Ishikawa (cell line): ENCODE results near the gene MYO1B.

Experiments
- CEBPB ChIP-seq: IDR thresholded peaks from 2 replicates; pipeline ENCODE4 v1.6.1; 2012
- CREB1 ChIP-seq: IDR thresholded peaks from 2 replicates; pipeline ENCODE4 v1.6.1; 2012; ENCODE audit warnings: low read depth
- EGR1 ChIP-seq: IDR thresholded peaks from 2 replicates; pipeline ENCODE4 v1.6.1; 2012
- EP300 ChIP-seq: IDR thresholded peaks from 2 replicates; pipeline ENCODE4 v1.6.1; 2012; ENCODE audit warnings: borderline replicate concordance
- FOXM1 ChIP-seq: IDR thresholded peaks from 2 replicates; pipeline ENCODE4 v1.6.1; 2012; ENCODE audit warnings: low read depth, borderline replicate concordance
- NFIC ChIP-seq: IDR thresholded peaks from 2 replicates; pipeline ENCODE4 v1.6.1; 2012
- RAD21 ChIP-seq: IDR thresholded peaks from 2 replicates; pipeline ENCODE4 v1.6.1; 2012; ENCODE audit warnings: low read depth
- TAF1 ChIP-seq: IDR thresholded peaks from 2 replicates; pipeline ENCODE4 v1.6.1; 2012; ENCODE audit warnings: low read depth, mild to moderate bottlenecking
- TCF12 ChIP-seq: IDR thresholded peaks from 2 replicates; pipeline ENCODE4 v1.6.1; 2012; ENCODE audit warnings: low read depth
- TEAD4 ChIP-seq: IDR thresholded peaks from 2 replicates; pipeline ENCODE4 v1.6.1; 2012
- USF1 ChIP-seq: IDR thresholded peaks from 2 replicates; pipeline ENCODE4 v1.6.1; 2012
- YY1 ChIP-seq: IDR thresholded peaks from 2 replicates; pipeline ENCODE4 v1.6.1; 2012; ENCODE audit warnings: low read depth
- ZBTB7A ChIP-seq: IDR thresholded peaks from 2 replicates; pipeline ENCODE4 v1.6.1; 2012; ENCODE audit warnings: low read depth
- TF ChIP-seq, protein P1 (sequence below): IDR thresholded peaks from 2 replicates; pipeline ENCODE4 v1.6.1; 2012; ENCODE audit warnings: low read depth, mild to moderate bottlenecking
- TF ChIP-seq, protein P2 (sequence below): IDR thresholded peaks from 2 replicates; pipeline ENCODE4 v1.6.1; 2012

Gene MYO1B

DNA sequence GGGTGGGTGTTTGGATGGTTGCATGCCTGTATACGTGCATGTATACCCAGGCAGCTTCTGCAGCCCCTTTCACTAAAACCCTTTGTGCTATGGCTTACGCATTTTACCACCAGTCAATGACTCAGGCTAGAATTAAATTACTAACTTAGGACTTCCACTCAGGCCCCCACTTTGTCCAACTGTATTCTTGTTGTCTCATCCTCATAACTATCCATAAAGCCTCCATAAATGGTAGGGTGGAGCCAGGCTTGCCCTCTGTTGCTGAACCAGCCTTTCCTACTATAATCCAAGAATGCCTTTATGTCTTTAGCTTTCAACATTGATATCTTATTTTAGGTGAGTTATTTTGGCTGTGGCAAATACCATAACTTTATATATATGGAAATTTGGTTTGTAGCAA lies 119.9 kb downstream of the MYO1B start:
- TF ChIP-seq, protein P1, sequence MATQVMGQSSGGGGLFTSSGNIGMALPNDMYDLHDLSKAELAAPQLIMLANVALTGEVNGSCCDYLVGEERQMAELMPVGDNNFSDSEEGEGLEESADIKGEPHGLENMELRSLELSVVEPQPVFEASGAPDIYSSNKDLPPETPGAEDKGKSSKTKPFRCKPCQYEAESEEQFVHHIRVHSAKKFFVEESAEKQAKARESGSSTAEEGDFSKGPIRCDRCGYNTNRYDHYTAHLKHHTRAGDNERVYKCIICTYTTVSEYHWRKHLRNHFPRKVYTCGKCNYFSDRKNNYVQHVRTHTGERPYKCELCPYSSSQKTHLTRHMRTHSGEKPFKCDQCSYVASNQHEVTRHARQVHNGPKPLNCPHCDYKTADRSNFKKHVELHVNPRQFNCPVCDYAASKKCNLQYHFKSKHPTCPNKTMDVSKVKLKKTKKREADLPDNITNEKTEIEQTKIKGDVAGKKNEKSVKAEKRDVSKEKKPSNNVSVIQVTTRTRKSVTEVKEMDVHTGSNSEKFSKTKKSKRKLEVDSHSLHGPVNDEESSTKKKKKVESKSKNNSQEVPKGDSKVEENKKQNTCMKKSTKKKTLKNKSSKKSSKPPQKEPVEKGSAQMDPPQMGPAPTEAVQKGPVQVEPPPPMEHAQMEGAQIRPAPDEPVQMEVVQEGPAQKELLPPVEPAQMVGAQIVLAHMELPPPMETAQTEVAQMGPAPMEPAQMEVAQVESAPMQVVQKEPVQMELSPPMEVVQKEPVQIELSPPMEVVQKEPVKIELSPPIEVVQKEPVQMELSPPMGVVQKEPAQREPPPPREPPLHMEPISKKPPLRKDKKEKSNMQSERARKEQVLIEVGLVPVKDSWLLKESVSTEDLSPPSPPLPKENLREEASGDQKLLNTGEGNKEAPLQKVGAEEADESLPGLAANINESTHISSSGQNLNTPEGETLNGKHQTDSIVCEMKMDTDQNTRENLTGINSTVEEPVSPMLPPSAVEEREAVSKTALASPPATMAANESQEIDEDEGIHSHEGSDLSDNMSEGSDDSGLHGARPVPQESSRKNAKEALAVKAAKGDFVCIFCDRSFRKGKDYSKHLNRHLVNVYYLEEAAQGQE, result no peak
- TF ChIP-seq EP300 (no peak), TAF1 (no peak), FOXM1 (no peak), RAD21 (no peak), TEAD4 (no peak), CREB1 (no peak), ZBTB7A (no peak), USF1 (no peak), NFIC (no peak), TCF12 (no peak), CEBPB (no peak), YY1 (no peak), EGR1 (no peak)
- TF ChIP-seq, protein P2, sequence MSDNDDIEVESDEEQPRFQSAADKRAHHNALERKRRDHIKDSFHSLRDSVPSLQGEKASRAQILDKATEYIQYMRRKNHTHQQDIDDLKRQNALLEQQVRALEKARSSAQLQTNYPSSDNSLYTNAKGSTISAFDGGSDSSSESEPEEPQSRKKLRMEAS, result no peak

- TF ChIP-seq CEBPB (no peak), USF1 (no peak), YY1 (no peak), NFIC (no peak)
Observed at GRCh38 chr2:191366199-191366598, 121.0 kb downstream of the MYO1B start.

DNA sequence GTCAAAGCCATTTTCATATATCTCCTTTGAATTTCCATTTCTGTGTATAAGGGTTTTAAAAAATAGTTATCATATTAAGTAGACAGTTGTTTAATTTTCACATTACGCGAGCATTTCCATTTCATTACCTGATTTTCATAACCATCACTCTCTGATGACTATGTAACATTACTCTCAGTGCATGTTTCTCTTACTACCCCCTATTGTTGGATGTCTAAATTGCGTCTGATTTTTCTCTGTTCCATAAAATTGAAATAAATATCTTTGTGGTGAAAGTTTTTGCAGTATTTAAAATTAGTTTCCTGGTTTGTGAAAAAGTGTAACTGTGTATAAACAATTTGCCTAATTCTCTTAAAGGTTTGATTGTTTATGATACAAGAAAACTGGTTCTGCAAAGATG lies 123.8 kb downstream of the MYO1B start:
- TF ChIP-seq CEBPB, result no peak

DNA sequence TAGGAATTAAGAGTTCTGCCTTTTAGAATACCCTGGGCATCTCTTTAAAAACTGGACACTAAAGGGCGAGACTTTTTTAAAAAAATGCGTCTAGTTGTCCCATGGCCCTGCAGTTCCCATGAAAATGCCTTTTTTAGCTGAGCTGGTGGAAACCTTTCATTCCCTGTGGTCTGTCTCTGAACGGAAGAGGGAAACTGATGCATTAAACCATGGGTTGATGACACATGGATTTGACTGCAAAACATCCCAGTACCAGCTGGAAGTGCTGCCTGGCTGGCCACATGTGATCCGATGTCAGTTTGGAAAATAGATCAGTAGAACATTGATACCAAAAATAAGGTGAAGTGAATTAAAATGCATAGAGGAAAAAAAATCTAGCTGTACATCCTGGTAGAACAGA lies 129.2 kb downstream of the MYO1B start:
- TF ChIP-seq TEAD4, result no peak
- TF ChIP-seq ZBTB7A, result no peak
- TF ChIP-seq NFIC, result no peak
- no peak for TF ChIP-seq EP300
- no peak for TF ChIP-seq RAD21
- TF ChIP-seq CREB1, result no peak
- TF ChIP-seq, protein P1, result no peak
- TF ChIP-seq TCF12, result no peak
- no peak for TF ChIP-seq EGR1
- no peak for TF ChIP-seq TAF1
- TF ChIP-seq FOXM1, result no peak
- TF ChIP-seq, protein P2, result no peak
- TF ChIP-seq USF1, result no peak
- no peak for TF ChIP-seq YY1
- no peak for TF ChIP-seq CEBPB

GRCh38 chr2:191374939-191375338 lies 129.7 kb downstream of the MYO1B start:
- TF ChIP-seq RAD21, result no peak
- TF ChIP-seq, protein P2, result no peak
- TF ChIP-seq, protein P1, result no peak
